NCI-H748 (cell line): ENCODE results near the gene PIP5K1C.

ENCODE experiments used
- DNase-seq: peaks from one replicate; lab custom pipeline; 2025; ENCODE audit not compliant: unreplicated experiment; lab: John Stamatoyannopoulos, UW

Gene PIP5K1C

DNA sequence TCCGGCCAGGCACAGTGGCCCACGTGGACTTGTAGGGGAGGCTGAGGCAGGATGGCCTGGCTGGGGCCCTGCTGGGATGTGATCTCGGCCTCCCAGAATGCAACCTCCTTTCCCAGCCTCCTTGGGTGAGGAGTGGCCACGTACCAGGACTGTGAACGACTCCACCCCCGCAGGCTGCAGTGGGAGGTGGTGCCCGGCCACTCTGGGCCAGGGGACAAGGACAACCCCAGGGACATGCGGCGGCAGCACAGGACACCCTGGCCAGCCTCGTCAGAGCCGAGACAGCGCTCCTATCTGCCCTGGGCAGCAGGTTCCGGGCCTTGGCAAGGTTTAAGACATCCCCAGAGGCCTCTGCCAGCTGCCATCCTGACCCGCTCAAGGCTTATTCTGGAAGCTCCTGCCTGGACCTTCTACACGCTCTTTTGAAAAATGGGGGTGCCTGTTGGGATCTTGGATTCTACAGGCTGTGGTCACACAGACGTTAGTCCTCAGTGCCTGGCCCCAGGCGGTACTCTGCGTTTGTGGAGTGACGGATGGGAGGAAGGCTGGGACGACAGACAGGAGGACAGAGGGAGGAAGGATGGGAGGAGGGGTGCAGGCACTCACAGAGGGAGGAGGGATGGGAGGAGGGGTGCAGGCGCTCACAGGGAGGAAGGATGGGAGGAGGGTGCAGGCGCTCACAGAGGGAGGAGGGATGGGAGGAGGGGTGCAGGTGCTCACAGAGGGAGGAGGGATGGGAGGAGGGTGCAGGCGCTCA lies 53.8 kb downstream of the PIP5K1C start:
- no peak for DNase-seq

DNA sequence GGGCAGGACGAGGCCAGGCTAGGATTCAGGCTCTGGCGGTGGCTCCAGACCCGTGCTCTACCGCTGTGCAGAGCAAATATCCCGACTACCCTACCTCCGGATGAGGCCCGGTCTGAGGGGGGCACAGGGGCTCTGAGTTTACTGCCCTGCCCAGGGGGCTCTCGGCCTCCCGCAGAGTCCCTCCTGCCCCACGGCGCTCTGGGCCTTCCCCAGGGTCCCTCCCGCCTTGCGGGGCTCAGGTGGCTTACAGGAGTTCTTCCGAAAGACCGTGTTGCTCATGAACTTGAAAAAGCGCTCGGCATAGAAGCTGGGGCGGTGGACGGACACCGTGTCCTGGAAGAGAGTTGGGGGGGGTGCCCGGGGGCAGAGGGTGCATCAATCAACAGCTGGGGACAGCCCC lies 54.5 kb downstream of the PIP5K1C start:
- no peak for DNase-seq

DNA sequence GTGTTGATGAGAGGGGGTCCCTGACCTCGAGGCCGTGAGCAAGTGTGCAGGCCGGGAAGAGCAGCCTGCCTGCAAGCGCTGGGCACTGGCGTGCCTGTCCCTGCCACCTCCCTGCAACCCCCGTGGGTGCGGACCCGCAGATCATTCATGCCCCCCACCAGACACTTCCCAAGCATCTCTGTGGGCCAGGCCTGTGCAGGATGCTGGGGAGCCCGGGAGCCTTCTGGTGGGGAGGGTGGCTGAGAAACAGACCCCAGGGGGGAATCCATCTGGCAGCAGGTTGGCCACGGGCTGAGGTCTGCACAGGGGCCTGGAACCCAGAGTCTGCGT lies 55.2 kb downstream of the PIP5K1C start:
- no peak for DNase-seq

DNA sequence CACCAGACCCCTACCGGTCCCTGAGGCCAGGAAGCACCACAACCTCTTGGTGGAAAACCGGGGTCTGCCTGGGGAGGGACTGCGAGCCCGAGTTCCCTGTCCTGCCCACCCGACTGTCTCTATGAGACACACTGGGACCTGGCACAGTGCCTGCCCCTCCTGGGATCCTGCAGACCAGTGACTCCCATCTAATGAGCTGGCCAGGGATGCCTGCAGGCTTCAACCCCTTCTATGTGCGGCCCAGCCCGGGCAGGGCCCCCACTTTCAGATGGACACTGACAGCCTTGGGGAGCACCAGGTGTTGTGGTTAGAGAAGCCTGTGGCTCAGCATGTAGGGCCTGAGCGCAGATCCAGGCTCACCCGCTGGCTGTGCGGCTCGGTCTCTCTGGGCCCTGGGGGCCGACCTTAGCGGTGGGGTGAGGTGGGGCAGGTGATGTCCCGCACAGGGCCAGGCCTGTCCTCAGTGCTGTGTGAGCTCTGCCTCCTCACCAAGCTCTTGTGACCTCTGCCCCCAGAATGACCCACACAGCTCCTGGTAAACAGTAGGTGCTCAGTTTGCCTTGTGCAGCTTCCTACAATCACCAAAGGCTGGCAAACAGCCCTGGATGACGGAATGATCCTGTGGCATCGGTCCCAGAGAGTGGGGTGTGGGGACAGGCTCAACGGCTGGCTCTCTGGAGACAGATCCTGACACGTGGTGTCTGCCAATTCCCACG lies 55.8 kb downstream of the PIP5K1C start:
- DNase-seq, result no peak

DNA sequence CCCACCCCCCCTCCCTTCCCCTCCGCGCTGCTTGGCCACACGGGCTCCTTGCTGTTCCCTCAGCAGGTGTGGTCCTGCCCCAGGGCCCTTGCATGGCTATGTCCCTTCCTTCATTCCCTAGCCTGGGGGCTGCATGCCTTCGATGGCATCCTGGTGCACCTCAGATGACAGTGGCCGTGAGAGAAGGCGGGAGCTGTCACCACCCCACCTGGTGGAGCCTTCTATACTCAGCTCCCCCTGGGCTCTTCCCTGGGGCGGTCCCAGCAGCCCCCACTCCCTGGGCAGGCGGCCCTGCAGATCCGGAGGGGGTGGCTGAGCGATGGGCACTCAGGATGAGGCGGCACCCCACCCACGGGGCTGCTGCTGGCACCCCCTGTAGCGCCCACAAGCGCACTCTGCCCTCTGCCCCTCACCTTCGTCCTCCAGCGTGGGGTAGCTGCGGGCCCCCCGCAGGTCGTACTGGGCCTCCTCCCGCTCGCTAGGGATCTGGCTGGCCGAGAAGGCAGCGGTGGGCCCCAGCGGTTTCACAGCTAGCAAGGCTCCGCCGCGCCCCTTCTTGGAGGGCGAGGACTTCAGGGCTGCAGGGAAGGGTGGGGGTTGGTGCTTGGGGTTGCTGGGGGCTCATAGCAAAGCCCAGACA lies 56.5 kb downstream of the PIP5K1C start:
- DNase-seq, result no peak

DNA sequence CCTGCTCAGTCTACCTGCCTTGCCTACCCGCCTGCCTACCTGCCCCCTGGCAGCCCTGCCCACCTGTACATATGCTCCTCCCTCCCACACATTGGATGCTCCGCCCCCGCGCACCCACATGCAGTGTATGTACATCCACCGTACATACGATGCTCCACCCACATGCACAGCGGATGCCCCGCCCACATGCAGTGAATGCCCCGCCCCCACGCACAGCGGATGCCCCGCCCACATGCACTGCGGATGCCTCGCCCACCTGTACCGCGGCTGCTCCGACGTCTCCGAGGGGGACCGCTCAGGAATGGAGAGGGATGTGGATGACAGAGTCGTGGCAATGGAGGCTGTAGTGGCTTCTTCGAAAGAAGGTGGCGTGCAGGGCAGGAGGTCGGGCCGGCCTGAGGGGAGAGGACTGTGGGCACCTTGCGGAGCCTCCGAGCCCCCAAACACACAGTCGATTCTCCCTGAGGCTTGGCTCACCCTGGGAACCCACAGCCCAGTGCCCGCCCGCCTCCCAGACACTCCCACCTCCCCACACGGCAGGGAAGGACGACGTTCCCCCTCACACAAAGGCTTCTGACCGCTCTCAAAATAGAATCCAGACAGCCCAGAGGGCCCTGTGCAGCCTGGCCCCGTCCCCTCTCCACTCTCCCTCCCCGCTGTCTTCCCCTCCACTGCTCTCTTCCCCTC lies 57.1 kb downstream of the PIP5K1C start:
- peak; percentile 37 for DNase-seq

DNA sequence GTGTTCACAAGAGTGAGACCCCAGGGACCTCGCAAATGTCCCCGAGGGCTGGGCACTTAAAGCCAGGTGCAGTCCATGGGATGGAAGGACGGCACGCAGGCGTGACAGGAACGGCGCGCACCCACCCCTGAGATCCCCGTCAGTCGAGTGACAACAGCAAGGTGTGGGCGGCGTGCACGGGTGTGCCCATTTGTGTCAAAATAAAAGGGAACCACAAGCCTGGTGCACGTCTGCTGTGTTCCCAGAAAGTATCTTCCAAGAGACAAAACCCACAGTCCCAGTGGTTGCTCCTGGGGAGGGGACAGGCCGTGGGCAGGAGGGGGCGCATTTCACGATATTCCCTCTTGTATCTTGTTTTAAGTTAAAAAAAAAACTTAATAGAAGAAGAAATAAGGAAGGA lies 58.0 kb downstream of the PIP5K1C start:
- no peak for DNase-seq

DNA sequence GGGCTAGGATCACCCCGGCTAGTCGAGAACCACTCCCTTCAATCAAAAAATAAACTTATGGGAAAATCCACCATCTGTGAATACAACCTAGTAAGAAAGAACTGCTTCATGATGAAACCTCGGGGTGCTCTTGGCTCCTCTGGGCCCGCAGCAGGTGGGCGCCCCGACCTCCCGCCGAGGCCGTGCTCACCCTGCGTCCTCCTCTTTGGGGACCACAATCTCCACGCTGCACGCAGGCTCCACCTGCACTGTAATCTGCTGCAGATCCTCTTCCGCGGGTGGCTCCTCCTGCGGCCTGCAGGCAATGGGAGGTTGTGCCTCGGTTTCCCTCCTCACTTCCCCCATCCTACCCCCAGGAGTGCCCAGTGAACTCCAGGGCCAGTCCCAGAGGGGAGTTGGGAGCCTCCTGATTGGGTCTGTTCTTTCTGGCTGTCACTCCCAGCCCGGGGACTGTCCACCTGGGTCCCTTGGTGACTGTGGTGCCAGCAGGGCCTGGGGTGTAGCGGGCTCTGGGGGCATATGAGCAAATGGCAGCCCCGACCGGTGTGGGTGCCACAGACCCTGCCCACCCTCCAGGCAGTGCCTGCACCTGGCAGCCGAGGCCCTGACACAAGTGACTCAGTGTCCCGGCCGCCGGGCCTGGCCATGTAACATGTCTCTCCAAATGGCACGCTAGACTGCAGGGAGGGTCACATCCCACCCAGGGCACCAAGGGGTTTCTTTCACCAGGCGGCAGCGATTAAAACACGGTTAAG lies 58.6 kb downstream of the PIP5K1C start:
- DNase-seq, result no peak

DNA sequence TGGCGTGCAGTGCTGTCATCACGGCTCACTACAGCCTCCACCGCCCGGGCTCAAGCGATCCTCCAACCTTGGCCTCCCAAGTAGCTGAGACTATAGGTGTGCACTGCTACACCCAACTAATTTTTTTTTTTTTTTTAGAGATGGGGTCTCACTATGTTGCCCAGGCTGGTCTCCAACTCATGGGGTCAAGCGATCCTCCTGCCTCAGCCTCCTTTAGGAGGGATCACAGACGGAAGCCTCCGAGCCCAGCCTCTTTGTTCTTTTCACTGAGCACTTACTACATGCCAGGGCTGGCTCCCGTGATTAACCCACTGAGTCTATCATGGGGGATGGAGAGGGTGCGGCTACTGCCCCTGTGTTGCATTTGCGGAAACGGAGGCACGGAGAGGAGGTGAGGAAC lies 60.8 kb downstream of the PIP5K1C start:
- DNase-seq, result no peak

DNA sequence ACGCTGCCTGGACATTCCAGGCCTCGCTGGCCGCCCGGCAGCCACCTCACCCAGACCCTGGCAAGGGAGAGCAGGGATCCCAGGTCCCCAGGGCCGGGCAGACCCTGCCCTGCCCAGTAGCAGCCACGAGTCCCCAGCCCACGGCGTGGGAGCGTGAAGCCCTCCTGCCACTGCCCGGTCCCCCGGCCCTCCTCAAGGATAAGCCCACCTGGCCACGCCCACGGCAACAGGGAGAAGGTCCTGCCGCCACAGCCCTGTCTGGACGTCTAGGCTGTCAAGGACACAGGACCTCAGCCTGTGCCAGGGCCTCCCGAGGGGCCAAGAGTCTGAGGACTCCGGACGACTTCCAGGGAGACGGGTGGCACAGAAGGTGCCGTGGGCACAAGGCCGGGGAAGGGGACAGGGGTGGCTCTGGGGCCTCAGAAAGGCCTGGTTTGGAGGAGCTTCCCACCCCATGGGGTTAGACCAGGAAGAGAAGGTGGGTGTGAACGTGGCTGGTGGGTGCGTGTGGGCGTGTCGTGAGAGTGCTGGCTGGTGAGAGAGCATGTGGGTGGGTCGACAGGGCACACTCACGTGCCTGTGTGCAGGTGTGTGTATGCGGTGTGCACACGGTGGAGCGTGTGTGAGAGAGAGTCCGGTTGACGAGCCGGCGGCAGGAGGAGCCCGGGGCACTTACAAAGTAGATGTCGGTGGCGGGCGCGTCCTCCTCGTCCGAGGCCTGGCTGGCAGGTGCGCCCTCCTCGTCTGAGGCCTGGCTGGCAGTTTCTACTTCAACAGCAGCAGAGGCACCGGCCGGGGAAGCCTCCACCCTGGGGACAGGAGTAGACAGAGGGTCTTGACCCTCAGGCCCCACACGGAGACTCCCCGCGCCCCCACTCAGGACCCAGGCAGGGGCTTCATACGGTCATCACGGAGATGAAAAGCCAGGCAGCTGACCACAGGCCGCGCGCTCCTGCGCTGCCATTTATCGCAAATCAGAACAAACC lies 61.8 kb downstream of the PIP5K1C start:
- no peak for DNase-seq

DNA sequence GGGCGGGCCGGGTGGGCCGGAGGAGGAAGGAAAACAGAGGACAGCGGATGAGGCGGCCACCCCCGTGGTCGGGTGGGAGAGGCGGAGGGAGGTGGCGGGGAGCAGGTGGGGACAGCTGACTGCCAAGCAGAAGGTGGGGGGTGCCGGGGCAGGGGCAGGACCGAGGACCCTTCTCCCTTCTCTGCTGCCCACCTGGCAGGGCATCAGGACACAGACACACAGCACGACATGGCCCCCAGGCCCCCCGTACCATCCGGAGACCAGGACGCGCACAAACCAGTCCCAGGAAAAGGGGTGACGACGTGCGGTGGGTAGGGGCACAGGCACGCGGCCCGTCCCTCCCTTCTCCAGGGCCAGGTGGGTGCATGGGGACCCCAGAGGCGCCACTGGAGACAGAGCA lies 62.6 kb downstream of the PIP5K1C start:
- DNase-seq, result no peak

DNA sequence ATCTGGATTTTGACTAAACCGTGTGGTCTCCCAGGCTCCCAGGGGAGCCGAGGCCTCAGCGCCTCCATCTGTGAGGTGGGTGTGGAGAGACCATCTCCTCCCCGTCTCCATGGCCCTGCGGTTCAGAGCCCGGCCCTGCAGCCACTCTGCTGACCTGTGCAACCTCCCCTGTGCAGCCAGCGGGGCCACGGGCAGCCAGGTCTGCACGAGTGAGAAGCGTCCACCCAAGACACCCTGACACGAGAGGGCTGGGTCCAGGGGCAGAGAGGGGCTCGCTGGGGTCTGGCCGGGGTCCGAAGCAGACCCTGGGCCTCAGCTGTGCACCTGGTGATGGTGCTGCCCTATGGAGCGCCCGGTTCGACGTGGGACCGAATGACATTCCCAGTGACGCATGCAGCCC lies 63.3 kb downstream of the PIP5K1C start:
- no peak for DNase-seq

DNA sequence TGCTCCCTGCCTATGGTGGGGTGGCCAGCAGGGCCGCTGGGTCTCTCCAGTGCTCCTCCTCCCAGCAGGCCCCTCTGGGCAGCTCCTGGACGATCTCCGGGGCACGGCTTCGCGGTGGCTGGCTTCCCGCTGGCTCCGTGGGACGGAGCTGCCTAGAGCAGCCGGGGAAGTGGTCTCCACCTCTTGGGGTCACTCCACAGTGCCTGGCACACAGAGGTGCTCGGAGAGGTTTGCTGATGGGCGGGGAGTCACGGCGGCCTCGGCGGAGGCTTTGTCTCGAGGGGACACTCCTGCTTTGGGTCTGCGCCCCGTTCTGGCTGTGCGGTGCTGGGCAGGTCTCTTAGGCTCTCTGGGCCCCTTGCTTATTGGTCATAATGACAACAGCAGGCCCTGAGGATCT lies 63.8 kb downstream of the PIP5K1C start:
- DNase-seq, result no peak

DNA sequence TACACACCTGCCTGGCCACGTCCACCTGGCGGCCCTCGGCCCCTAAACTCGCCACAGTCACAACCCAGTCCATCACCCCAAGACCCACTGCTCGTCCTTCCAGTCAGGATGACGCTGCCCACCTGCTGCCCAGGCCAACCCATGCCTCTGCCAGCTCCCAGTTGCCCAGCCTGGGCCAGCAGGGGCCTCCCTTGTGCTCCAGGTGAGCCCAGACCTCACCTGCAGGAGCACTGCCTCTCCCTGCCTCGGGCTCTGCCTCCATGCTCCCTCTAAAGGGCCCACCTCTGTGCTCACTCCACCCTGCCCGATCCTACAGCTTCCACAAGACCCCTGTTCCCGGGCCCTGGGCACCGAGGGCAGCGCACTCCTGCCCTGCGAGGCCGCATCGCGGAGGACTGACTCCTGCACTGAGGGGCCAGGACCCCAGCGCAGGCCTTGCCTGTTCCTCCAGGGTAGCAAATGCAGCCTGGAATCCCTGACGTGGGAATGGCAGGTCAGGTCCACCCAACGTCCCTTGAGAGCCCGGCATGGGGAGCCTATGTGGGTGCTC lies 65.7 kb downstream of the PIP5K1C start:
- DNase-seq, result no peak

DNA sequence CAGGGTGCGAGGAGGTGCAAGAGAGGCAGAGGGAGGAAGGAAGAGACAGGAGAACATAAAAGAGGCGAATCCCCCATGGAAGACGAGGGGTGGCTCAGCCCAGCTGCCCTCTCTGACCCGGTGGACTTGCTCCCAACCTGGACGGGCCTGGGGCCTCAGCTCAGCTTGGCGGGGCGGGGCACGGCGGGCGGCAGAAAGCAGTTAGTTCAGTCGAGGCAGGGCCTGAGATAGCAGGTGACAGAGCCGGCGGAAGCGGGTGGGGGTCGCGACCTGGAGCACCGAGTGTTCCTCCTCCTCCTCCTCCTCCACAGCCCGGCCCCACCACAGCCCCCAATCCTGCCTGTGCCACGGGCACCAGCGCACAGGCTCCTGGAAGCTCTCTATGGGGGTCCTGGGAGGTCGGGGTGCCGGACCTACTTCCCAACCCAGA lies 66.7 kb downstream of the PIP5K1C start:
- no peak for DNase-seq

DNA sequence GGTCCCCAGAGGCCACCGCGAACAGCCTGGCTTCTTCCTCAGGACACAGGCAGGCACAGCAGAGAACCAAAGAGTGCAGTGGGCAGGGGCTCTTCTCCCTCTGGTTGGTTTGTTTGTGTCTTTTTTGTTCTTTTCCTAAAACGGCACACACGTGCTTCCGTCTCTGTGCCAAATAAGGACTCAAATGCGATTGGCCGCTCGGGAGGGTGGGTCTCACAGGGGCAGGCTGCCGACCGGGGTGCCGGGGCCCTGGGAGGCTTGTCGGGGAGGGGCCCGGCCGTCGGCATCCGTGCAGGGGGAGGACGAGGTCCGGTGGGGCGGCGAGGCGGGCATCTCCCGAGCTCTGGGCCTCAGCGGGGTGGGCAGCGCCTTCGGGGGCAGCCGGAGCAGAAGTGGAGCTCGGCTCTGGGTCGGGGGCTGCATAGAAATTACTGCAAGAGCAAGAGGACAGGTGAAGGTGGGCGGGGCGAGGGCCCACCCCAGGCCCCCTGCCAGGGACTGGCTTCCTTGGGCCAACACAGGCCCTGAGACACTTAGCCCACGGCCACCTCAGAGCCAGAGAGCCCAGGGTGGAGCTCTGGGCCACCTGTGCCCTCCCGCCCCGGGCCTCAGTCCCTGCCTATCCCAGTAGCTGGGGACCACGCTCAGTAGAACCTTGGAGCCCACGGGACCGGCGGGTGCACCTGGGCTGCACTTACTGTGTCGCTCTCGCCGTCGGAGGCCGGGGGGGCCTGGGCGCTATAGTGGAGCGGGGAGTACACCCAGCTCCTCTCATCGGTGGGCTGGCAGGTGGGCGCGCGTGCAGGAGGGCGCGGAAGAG lies 67.3 kb downstream of the PIP5K1C start:
- DNase-seq, result no peak

DNA sequence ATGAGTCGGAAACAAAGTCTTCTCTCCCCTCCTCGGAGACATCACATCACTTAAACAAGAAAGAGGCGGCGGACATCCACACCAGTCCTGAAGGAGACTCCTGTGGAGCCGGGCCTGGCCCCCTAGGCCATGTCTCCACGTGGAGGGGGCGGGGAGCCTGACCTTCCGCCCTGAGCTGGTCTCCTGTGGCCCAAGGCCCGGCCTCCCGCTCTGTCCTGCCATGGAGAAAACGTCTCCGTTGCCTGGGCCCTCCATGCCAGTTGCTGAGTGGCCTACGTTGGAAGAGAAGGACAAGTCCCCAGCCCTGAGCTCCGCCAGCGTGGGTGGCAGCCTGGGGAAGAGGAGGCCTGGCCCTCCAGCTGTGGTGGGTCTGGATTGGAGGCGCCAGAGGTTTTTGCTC lies 68.2 kb downstream of the PIP5K1C start:
- DNase-seq, result no peak

DNA sequence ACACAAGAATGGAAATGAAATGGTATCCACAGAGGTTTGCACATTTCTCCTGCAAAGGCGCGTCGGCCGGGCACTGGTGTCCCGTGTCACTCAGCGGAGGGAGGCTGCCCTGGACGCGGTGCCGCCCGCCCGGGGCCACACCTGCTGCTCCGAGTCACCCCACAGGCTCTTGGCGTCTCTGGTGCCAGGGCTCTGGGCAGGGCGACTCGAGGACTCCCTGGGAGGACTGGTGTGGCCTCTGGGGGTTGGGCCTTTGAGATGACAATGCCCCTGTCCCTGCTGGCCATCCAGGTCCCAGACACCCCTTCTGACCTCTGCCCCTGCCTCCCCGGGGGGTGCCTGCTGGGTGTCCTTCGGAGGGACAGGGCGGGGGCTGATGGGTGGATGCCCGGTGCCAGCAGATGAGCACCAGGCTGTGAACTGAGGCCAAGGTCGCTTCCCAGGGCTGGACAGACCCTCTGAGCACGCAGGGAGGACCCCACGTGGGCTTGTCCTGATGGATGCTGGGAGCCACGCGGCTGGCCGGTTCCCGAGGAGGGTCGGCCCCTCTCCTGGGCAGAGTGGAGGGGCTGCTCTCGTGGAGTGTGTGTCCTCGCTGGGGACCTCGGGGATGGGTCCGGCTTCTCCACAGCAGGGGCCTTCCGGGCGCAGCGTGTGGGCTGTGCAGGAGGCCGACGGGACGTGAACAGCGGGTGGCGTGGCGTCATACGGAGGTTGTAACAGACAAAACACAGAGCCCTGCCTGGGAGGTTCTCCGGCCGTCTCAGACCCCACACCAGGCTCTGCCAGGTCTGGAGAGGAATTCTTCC lies 69.0 kb downstream of the PIP5K1C start:
- DNase-seq, result no peak
